Spleen (tissue), 11 donors: ENCODE results near the gene CTXN3. TPM values are rescaled to one million over a fixed set of nuclear protein-coding genes. Genes with fewer than 3 reads are reported as not detected.

Experiments
- DNase-seq: peaks from one replicate; pipeline ENCODE4 v3.0.0-alpha.2; 2020
- H3K27ac ChIP-seq, 8 donors: fragments of 200-600 bp; sonication (generic) in 7 of 8; 1 replicate in 4 of 8; 2 replicates in 4 of 8; pipeline versions ENCODE4 v1.5.0 to v1.8.0; 2016 to 2021; ENCODE audit warnings: inconsistent platforms in 4 of 8, mild to moderate bottlenecking in 4 of 8, moderate library complexity in 1 of 8
- H3K27me3 ChIP-seq, 7 donors: fragments of 200-600 bp; sonication (generic) in 6 of 7; replicated peaks in 1 of 7; 1 replicate in 4 of 7; 2 replicates in 3 of 7; pipeline versions ENCODE4 v1.5.0 to v1.8.0; 2016 to 2021; ENCODE audit warnings: inconsistent platforms in 3 of 7, mild to moderate bottlenecking in 1 of 7
- H3K36me3 ChIP-seq, 6 donors: fragments of 200-600 bp; sonication (generic) in 5 of 6; 1 replicate in 4 of 6; 2 replicates in 2 of 6; pipeline versions ENCODE4 v1.5.0 to v1.8.0; 2016 to 2021; ENCODE audit warnings: inconsistent platforms in 2 of 6
- H3K4me1 ChIP-seq, 6 donors: fragments of 200-600 bp; sonication (generic) in 5 of 6; 1 replicate in 3 of 6; 2 replicates in 3 of 6; pipeline versions ENCODE4 v1.5.0 to v1.8.0; 2016 to 2021; ENCODE audit warnings: inconsistent platforms in 3 of 6
- H3K4me3 ChIP-seq, 8 donors: fragments of 200-600 bp; sonication (generic) in 7 of 8; 1 replicate in 4 of 8; 2 replicates in 4 of 8; pipeline versions ENCODE4 v1.5.0 to v1.8.0; 2016 to 2021; ENCODE audit warnings: inconsistent platforms in 4 of 8, mild to moderate bottlenecking in 4 of 8, moderate library complexity in 2 of 8
- H3K9me3 ChIP-seq, 8 donors: fragments of 200-600 bp; sonication (generic) in 7 of 8; 1 replicate in 4 of 8; 2 replicates in 4 of 8; pipeline versions ENCODE4 v1.5.0 to v1.8.0; 2016 to 2021; ENCODE audit warnings: inconsistent platforms in 4 of 8
- POLR2A ChIP-seq, 3 donors: fragments of 450-650 bp; IDR thresholded peaks; one replicate each; pipeline ENCODE4 v1.5.1; 2017; ENCODE audit warnings: antibody characterized with exemption in 3 of 3, mild to moderate bottlenecking in 1 of 3
- POLR2AphosphoS5 ChIP-seq, 3 donors: sonication (generic); formaldehyde crosslinking; IDR thresholded peaks; one replicate each; pipeline ENCODE4 v1.5.1; 2017; ENCODE audit warnings: antibody characterized with exemption in 3 of 3
- WGBS, 5 donors: extraction: QIAGEN DNeasy Blood & Tissue Kit in 3 of 5; methylation state at CpG; one replicate each; pipeline versions ENCODE4 v1.1.5 to v1.1.7; 2013 to 2018; 5-methylcytosine and 5-hydroxymethylcytosine counted together
- intact Hi-C: fragments of 100-400 bp; cut with DNase I; formaldehyde crosslinking; loops from one replicate; pipeline ENCODE4 v1.15.0; 2023; ENCODE audit warnings: low total_unique reads
- polyA plus RNA-seq, 3 donors: library from polyadenylated mRNA; stranded (reverse); fragments of 200-250 nt; gene quantifications; one replicate each; pipeline ENCODE4 v1.2.1, GENCODE V29; 2013
- total RNA-seq, 7 donors: library from RNA; depleted of rRNA in 3 of 7; stranded (reverse); fragments of >200 nt in 3 of 7; fragmentation: NEBNext Ultra II Directional in 4 of 7; extraction: Animal tissue kit (Norgen Biotek cat#: 25700) in 4 of 7; gene quantifications; one replicate each; pipeline versions ENCODE4 v1.1.0 to v1.2.1, GENCODE V29; 2016 to 2021
- TF ChIP-seq, protein P1 (sequence below), 11 experiments: fragments of 200-600 bp in 7 of 11; fragments of 450-650 bp in 4 of 11; sonication (generic) in 4 of 11; IDR thresholded peaks in 8 of 11; conservative IDR thresholded peaks in 3 of 11; 1 replicate in 7 of 11; 2 replicates in 4 of 11; pipeline versions ENCODE4 v1.4.0 to v1.8.0; 2016 to 2021; ENCODE audit warnings: antibody characterized with exemption in 11 of 11, inconsistent platforms in 4 of 11, mild to moderate bottlenecking in 1 of 11
- donor health status: healthy with polysubstance abuse.
- donor health status: DM: no; HTN: no; CAD: no; lungs with moderate emphysema.
- donor health status: DM: no; HTN: no; CAD: no.
- donor health status: Bipolar disorder and iron deficiency.
- donor health status: healthy.
- donor health status: DM: no; HTN: no; CAD: no.
- donor health status: DM: yes; HTN: yes; CAD: no.

Gene CTXN3
- total and polyA plus RNA-seq, 10 donors = not detected

DNA sequence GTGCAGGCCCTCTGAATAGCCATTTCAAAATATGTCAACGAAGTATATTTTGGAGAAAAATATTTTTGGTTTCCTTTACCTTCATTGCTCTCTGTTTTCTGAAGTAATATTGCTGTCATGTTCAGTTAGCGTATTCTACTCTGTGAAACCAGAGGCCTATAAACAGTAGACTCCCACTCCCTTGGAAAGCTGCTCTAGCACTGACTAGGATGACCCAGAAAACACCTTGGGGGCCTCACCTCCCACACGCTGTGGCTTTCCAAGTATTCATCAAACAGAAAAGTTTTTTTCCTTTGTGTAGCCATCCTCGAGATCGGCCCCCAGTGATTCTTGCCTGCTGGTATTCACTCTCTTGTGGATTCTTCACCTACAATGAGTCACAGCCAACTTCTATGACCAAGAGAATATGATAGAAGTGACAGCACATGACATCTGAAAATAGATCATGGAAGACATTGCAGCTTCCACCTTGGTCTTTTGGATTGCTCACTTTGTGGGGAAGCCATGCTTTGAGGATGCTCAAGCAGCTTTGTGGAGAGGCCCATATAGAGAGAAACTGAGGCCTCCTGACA, 28.9 kb upstream of the CTXN3 start:
- no peaks in the 10 kb centered on the region for H3K4me1 ChIP-seq
- H3K36me3 ChIP-seq = no peaks in the 10 kb centered on the region
- no peak overlapping the region for H3K27ac ChIP-seq
- no peaks in the 10 kb centered on the region for H3K9me3 ChIP-seq
- 81 to 88% (median 86%) methylated on average over 5 of the region's 5 CpGs for WGBS, 5 donors
- no peak for DNase-seq
- TF ChIP-seq POLR2AphosphoS5 (IDR thresholded peaks at IDR 0.05) (no peak), POLR2A (IDR thresholded peaks at IDR 0.05) (no peak)
- TF ChIP-seq, protein P1, sequence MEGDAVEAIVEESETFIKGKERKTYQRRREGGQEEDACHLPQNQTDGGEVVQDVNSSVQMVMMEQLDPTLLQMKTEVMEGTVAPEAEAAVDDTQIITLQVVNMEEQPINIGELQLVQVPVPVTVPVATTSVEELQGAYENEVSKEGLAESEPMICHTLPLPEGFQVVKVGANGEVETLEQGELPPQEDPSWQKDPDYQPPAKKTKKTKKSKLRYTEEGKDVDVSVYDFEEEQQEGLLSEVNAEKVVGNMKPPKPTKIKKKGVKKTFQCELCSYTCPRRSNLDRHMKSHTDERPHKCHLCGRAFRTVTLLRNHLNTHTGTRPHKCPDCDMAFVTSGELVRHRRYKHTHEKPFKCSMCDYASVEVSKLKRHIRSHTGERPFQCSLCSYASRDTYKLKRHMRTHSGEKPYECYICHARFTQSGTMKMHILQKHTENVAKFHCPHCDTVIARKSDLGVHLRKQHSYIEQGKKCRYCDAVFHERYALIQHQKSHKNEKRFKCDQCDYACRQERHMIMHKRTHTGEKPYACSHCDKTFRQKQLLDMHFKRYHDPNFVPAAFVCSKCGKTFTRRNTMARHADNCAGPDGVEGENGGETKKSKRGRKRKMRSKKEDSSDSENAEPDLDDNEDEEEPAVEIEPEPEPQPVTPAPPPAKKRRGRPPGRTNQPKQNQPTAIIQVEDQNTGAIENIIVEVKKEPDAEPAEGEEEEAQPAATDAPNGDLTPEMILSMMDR (IDR thresholded peaks at IDR 0.05 in 8 of 11, conservative IDR thresholded peaks at IDR 0.05 in 3 of 11) = no peak
- H3K4me3 ChIP-seq = no peak overlapping the region
- intact Hi-C loops = no loop called here
- no peaks in the 10 kb centered on the region for H3K27me3 ChIP-seq

DNA sequence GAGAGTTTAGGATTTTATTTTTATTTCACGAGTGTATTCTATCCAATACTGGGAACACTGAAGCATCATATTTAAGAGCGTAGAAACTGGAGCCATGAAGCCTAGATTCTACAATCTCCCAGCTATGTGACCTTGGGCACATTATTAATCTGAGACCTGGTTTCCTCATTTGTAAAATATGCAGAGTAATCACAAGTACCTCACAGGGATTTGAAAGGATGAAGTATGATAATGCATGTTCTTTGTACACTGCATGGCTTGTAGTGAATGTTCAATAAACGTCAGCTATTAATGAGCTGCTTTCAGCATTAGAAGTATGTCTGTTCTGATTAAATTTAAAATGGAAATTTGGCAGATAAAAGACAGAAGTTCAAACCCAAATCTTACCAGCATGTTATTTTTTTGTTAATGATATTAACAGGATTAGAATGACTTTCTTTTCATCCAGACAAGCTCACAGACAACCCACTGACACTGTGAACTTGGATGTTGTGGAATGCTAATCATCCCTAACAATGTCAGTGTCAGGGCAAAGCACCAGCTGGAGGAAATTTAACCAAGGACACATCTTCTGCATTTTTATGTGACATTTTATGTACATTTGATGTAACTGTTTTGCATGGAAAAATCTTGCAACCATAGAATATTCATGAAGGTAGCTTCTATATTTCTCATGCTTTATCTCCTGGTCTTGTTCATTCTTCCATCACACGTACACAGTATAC, 27.1 kb upstream of the CTXN3 start:
- no peak overlapping the region for H3K4me3 ChIP-seq
- 71 to 88% (median 77%) methylated on average over 4 of the region's 4 CpGs for WGBS, 5 donors
- no peak for TF ChIP-seq POLR2AphosphoS5 (IDR thresholded peaks at IDR 0.05)
- TF ChIP-seq POLR2A (IDR thresholded peaks at IDR 0.05) = no peak
- TF ChIP-seq, protein P1 (IDR thresholded peaks at IDR 0.05 in 8 of 11, conservative IDR thresholded peaks at IDR 0.05 in 3 of 11) = no peak
- intact Hi-C loops = no loop called here
- no peaks in the 10 kb centered on the region for H3K9me3 ChIP-seq
- no peaks in the 10 kb centered on the region for H3K36me3 ChIP-seq
- no peaks in the 10 kb centered on the region for H3K27me3 ChIP-seq
- H3K4me1 ChIP-seq = no peaks in the 10 kb centered on the region
- DNase-seq = no peak
- no peak overlapping the region for H3K27ac ChIP-seq

DNA sequence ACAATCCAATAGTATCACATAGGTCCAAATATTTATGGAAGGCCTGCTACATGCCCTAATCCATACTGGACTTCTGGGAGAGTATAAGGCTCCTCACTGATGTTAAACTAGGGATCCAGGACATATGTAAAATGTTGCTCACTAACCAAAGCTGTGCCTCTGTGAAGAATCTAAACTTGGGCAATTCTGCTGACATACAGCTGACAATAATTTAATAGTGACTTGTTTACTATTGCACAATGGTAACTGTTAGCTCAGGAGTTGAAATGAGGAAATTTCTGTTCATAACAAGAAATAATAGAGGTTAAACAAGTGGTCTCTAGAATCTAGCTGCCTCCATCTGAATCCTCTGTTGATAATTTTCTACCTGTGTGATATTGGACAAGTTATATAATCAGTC, 14.9 kb upstream of the CTXN3 start:
- H3K4me3 ChIP-seq = no peak overlapping the region
- intact Hi-C loops = no loop called here
- H3K4me1 ChIP-seq = no peaks in the 10 kb centered on the region
- no peaks in the 10 kb centered on the region for H3K9me3 ChIP-seq
- TF ChIP-seq, protein P1 (IDR thresholded peaks at IDR 0.05 in 8 of 11, conservative IDR thresholded peaks at IDR 0.05 in 3 of 11) = no peak
- no peak for TF ChIP-seq POLR2AphosphoS5 (IDR thresholded peaks at IDR 0.05)
- no peak for TF ChIP-seq POLR2A (IDR thresholded peaks at IDR 0.05)
- no peak for DNase-seq
- no peak overlapping the region for H3K27ac ChIP-seq
- no peaks in the 10 kb centered on the region for H3K27me3 ChIP-seq
- no peaks in the 10 kb centered on the region for H3K36me3 ChIP-seq

DNA sequence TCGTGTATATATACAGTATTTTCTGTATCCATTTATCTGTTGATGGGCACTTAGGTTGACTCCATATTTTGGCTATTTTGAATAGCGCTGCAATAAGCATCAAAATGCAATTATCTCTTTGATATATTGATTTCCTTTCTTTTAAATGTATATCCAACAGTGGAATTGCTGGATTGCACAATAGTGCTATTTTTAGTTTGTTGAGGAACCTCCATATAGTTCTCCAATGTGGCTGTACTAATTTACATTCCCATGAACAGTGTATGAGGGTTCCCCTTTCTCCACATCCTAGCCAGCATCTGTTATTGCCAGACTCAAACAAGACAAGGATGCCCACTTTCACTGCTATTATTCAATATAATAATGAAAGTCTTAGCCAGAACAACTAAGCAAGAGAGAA, 9.1 kb upstream of the CTXN3 start:
- WGBS, 5 donors = 69 to 89% (median 79%) methylated on average over 2 of the region's 2 CpGs
- no peak for DNase-seq
- Histone ChIP-seq H3K4me3 (no peak overlapping the region), H3K9me3 (no peaks in the 10 kb centered on the region), H3K4me1 (no peaks in the 10 kb centered on the region), H3K36me3 (no peaks in the 10 kb centered on the region), H3K27me3 (no peaks in the 10 kb centered on the region), H3K27ac (no peak overlapping the region)
- no peak for TF ChIP-seq POLR2AphosphoS5 (IDR thresholded peaks at IDR 0.05)
- intact Hi-C loops = no loop called here
